Measurements from ENCODE around the gene PSENEN.

PSENEN gene

DNA sequence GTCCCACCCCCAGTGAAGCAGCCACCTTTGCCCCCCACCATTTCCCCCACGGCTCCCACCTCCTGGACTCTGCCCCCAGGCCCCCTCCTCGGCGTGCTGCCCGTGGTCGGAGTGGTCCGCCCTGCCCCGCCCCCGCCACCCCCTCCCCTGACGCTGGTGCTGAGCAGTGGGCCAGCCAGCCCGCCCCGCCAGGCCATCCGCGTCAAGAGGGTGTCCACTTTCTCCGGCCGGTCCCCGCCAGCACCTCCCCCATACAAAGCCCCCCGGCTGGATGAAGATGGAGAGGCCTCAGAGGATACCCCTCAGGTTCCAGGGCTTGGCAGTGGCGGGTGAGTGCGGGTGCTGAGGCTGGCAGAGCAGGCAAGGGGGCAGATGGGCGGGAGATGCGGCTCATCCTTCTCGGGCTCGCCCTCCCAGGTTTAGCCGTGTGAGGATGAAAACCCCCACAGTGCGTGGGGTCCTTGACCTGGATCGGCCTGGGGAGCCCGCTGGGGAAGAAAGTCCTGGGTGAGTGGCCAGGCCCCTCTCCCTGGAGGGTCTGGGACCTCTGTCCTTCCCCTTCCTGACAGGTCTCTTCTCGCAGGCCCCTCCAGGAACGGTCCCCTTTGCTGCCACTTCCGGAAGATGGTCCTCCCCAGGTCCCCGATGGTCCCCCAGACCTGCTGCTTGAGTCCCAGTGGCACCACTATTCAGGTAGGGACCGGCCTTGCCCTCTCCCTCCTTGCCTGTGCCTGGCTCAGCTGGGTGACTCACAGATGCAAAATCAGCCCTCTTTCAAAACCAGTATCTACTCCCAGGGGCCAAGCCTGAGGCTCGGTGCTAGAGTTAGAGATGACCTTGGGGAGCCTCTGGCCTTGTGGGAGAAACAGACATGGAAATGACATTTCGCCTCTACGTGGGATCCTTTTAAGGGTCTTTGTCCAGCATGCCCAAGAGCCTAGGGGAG, 12.0 kb upstream of the PSENEN start:
- ATAC-seq (no peak), DNase-seq (no peak)

DNA sequence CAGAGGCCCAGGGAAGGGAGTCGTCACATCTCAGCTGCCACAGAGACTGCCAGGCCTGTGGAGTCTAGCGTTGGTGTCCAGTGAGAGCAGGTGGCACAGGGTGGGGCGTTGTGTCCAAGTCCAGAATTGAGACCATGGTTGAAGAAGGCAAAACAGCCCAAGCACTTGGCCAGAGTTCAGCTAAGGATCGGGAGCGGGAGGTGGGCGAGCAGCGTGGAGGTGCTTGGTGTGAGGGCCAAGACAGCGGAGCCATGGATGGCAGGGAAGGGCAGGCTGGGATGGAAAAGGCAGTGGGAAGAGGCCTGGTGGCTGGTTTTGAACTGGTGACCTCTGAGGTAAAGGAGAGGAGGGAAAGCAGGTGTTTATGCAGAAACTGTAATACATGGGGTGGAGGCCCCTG, 11.2 kb upstream of the PSENEN start:
- ATAC-seq (no peak), DNase-seq (no peak)

DNA sequence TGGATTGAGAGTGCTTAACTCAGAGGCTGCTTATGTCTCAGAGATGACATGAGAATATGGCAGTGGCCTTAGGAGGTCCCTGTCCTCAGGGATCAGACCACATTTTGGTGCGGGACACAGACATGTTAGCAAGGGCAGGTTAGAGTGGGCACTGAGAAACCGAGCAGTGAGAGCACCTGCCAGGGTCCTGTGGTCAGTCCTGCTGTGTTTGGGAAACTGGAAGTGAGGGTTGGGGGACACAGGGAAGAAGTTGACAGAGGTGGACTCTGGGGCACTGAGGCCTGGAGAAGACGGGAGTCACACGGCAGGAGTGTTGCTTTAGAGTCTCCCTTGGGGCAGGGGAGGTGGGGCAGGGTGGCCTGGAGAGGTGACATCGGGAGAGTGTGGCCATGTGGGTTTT, 10.6 kb upstream of the PSENEN start:
- DNase-seq = no peak
- no peak for ATAC-seq

DNA sequence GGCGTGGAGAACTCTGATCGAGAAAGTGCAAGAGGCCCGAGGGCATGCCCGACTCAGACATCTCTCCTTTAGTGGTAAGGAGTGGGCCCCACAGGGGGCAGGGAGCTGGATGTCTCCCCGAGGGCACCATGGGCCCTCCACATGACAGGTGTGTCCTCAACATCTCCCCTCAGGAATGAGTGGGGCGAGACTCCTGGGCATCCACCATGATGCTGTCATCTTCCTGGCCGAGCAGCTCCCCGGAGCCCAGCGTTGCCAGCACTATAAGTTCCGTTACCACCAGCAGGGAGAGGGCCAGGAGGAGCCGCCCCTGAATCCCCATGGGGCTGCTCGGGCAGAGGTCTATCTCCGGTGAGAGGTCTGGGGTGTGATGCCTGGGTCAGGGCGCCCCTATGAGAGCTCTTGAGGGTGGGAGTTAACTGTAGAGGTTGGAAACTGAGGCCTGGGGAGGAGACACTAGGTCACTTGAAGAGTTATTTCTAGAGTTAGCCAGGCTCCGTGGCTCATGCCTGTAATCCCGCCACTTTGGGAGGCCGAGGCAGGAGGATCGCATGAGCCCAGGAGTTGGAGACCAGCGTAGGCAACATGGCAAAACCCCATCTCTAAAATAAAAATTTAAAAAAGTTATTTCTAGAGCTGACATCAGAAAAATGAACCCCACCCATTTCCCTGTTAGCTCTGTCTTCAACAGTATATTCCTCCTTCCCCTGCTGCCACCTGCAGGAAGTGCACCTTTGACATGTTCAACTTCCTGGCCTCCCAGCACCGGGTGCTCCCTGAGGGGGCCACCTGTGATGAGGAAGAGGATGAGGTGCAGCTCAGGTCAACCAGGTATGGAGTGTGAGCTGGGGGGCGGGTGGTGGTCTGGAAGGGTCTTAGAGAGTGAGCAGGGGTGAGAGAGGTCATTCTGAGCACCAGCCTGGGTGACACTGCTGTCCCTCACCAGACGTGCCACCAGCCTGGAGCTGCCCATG, 8.3 kb upstream of the PSENEN start:
- ATAC-seq = no peak
- peak; percentile 39 for DNase-seq

DNA sequence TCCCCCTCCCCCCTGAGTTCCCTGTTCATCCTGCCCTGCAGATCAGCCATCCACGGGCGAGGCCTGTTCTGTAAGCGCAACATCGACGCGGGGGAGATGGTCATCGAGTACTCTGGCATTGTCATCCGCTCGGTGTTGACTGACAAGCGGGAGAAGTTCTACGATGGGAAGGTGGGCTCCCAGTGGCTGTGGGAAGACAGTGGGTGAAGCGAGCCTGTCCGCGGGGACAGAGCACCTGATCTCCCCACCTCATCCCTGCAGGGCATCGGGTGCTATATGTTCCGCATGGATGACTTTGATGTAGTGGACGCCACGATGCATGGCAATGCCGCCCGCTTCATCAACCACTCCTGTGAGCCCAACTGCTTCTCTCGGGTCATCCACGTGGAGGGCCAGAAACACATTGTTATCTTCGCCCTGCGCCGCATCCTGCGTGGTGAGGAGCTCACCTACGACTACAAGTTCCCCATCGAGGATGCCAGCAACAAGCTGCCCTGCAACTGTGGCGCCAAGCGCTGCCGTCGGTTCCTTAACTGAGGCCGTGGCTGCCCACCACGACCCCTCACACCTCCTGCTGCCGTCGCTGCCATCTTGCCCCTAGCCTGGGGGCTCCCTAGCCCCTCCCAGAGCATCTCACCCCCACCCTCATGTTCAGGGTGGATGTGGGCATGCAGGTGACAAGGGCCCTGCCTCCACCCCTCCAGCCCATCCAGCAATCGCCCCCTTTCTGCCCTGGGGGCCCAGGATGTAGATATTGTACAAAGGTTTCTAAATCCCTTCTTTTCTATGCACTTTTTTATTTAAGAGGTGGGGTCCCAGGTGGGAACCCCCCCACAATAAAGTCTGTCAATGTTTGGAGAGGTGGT, 7.2 kb upstream of the PSENEN start:
- DNase-seq (no peak), ATAC-seq (no peak)

DNA sequence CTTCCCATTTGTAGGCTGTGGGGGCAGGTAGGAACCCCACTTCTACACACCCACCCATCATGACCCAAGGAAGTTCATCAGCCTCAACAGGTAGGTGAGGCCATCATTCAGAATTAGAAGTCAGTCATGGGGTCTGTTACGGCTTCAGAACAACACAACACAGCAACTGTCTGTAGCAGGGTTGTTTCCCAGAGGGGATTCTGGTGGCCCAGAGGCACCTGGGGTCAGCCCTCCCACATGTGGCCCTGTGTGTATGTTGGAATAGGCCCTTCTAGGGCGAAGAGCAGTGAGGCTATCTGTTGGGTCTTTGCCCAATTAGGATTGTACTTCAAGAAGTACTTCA, 6.6 kb upstream of the PSENEN start:
- DNase-seq = no peak
- no peak for ATAC-seq

DNA sequence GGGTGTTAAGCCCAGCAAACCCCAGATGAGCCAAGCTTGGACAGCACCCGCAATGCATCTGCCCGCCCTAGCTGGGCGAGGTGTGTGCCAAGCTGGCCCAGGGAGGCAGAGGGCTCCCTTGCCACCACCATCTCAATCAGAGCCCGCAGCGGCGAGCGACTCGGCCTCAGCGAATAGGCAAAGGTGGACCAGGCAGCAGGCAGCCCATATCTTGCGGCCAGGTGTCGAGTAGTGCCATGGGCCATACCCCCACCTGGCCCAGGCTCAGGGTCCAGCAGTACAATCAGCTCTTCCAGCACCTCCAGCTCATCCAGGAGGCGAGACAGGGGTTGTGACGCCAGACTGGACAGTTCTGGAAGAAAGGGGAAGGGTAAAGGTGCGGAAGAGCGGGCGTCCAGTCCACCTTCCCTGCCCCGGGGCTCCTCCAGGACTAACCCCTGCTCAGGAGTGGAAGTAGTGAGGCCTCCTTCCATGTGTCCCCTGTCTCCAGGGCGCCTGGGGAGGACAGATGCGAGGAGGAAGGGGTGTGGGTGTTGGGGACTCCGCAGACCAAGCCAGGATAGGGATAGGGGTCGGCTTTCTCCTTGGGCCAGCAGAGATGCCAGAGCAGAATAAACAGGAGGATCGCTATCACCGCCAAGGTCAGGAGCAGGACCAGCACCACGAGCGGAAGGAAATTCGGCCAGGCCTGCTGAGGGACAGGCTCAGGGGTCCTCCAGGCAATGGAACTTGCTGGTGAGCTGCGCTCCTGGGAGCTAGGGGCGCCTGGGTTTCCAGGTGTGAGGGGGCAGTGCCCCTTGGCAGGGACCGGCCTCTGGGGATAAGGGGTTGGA, 6.0 kb upstream of the PSENEN start:
- DNase-seq = no peak
- ATAC-seq = no peak

DNA sequence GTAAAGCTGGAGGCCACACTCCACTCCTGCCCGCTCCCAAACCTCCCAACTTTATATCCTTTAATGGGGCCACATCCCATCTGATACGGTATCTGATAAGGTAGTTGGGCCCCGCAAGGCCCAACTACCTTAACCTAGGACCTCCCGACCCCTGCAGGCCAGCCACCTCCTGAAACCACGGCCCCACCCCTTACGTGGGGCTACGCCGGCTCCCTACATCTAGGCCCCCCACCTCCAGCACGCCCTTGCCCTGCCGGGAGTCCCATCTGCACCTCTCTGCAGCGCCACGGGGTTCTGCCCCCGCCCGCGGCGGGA, 5.4 kb upstream of the PSENEN start:
- DNase-seq (no peak), ATAC-seq (peak; percentile 10)

DNA sequence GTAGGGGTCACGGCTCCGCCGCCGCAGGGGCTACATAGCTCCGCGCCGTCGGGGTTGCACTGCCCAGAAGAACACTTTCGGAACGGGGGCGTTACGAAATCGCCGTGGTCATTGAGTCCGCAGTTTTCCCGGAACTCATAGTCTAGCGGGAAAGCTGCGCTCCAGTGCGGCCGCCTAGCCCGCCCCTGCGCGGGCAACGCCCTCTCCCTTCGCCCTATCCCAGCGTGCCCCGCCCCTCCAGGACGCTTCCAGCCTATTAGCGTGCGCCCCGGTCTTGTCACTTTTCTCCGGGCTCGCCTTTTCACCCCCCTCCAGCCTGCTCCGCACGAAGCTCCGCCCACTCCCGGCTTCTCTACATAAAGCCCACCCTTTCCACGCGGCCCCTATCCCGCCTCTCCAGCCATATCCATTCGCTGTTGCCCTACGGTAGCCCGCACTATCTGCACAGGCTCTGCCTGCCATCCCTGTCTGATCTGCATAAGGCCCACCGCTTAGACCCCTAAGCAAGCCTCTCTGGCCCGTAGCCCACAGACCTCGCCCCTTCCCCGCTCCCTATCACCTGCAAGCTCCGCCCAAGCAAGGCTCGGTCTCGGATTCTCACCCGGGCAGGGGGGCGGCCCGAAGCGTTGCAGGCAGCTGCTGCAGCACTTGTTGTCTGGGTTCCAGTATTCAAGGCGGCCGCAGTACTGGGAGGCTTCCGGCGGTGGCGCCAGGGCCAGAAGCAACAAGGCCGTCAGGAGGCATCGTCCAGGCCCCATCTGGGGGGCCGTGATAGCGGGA, 4.8 kb upstream of the PSENEN start:
- DNase-seq (peak; percentile 98), ATAC-seq (peak; percentile 73)

DNA sequence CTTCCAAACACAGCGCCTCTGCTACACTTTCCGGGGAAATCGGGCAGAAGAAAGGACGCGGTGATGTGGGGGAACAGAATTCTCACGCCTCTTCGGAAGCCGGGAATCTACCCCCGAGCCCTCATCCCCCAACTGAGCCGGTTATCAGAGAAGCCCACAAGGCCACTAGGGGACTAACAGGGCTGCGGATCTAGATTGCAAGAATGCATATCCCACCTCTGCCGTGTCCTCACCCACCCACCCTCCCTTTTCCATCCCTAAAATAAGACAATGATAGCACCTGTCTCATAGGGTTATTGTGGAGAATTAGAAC, 4.3 kb upstream of the PSENEN start:
- no peak for DNase-seq
- ATAC-seq = no peak

DNA sequence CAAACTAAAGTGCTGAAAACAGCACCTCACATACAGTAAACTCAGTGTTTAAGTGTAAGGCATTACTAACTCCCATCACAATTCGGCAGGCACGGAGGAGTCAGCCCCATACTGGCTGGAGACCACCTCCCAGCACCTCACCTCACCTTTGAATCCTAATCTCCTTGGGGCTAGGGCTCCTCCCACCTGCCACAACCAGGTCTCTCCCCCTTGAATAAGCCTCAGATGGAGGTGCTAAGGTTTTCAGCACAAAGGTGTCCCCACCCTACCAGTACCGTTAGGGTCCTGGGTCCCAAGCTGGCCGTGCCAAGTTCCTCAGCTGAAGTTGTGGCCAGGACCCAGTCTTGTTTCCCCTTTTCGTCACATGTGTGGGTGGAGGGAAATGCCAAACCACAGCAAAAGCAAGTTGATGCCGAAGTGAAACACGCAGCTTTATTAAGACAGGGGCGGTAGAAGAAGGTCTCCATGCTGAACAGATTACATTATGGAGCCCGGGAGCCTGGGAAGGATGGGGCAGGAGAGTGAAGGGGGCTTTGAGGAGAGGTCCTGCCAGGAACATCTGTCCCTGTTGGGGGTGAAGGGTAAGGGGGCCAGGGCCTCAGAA, 3.2 kb upstream of the PSENEN start, which contains the start of gene IGFLR1:
TSS of gene IGFLR1 (minus strand) at position 332 of the 604 bp plus-strand sequence. CDS start 1,272 bp downstream, outside the sequence.
- ATAC-seq = peak; percentile 3
- peak; percentile 86 for DNase-seq

DNA sequence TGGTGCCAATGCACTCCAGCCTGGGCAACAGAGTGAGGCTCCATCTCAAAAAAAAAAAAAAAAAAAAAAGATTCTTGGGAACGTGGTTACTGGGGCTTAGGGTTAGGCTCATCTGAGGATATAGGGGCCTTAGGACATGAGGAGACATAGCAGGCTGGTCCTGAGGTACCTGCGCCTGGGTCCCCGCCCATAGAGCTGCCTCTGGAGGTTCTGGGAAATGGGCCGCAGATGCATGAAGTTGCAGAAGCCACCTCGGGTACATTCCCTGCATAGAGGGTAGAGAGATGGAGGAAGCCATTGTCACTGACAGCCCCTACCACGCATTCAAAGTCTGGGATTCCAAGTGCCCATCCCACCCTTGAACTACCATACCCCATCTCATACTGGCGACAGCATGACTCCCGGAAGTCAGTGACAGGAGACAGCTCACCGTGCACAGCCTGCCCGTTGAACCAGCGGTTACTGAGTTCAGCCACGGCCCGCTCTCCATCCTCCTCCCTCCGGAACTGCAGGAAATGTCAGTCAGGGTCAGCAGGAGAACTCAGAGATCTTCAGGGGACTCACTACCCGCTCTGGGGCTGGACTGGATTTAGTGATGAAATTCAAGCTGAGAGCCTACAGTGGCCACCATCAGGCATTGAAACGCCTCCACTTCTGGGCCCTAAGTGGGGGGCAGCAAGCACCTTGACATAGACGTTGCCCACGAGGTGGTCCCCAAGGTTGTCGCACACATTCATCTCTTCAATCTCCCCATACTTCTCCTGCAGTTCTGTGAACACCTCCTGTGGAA, 1.6 kb upstream of the PSENEN start:
- DNase-seq (peak; percentile 26), ATAC-seq (no peak)

DNA sequence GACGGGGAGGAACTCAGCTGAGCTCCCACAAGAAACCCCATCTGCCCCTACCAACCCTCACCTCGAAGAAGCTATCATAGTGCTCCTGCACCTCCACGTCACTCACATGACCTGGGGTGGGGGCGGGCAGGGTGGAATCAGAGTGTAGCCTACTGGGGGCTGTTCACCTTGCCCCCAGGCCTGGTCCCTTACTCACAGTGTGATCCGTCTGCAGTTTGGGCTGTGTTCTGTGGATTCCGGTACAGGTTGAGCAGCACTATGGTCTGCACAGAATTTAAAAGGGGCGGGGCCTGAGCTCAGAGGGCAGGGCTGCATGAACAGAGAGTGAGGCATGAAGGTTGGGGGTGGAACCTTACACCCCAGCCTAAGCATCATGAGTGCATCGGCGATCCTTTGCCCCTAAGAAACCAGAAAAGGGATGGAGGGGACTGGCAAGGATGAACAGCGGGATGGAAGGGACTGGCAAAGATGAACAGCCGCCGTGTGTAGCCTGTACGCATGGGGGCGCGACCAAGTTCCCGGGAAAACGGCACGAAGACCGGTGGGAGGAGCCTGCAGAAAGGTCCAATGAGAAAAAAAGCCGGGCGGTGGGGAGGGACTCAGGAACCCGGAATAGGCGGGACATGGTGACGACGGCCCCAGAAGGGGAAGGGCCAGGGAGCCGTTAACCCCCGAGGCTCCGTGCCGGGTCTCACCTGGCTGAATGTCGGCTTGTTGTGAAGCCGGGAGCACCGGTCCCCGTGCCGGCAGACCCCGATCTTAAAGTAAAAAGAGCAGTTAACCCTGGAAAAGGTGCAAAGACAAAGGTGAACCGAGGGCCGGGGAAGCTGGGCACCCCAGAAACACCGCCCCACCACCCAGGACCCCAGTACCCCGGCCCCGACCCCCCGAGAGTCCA, 772 bp upstream of the PSENEN start:
- peak; percentile 93 for DNase-seq
- peak; percentile 53 for ATAC-seq

DNA sequence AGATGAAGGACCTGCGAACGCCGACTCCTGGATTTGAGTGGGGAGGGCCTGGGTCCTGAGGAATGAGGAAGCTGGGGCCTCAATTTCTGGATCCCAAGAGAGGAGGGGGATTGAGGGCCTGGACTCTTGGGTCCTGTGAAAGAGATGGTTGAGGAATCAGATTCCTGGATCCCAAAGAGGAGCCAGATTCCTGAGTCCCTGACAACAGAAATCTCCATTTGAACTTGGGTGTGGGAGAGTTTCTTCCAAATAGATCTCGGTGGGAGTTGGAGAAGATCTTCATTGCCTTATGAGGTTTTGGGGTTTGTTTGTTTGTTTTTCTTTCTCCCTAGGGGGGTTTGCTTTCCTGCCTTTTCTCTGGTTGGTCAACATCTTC, 624 bp downstream of the PSENEN start:
- ATAC-seq (no peak), DNase-seq (no peak)

DNA sequence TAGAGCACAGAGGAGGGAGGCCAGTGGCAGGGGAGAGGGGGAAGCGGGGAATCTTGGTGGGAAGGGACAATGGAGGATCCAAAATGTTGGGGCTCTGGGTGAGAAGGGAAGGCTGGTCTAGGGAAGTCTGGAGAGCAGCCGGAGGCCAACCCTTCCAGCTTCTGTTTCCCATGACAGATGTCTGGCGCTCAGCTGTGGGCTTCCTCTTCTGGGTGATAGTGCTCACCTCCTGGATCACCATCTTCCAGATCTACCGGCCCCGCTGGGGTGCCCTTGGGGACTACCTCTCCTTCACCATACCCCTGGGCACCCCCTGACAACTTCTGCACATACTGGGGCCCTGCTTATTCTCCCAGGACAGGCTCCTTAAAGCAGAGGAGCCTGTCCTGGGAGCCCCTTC, 1.1 kb downstream of the PSENEN start:
- ATAC-seq (no peak), DNase-seq (no peak)

DNA sequence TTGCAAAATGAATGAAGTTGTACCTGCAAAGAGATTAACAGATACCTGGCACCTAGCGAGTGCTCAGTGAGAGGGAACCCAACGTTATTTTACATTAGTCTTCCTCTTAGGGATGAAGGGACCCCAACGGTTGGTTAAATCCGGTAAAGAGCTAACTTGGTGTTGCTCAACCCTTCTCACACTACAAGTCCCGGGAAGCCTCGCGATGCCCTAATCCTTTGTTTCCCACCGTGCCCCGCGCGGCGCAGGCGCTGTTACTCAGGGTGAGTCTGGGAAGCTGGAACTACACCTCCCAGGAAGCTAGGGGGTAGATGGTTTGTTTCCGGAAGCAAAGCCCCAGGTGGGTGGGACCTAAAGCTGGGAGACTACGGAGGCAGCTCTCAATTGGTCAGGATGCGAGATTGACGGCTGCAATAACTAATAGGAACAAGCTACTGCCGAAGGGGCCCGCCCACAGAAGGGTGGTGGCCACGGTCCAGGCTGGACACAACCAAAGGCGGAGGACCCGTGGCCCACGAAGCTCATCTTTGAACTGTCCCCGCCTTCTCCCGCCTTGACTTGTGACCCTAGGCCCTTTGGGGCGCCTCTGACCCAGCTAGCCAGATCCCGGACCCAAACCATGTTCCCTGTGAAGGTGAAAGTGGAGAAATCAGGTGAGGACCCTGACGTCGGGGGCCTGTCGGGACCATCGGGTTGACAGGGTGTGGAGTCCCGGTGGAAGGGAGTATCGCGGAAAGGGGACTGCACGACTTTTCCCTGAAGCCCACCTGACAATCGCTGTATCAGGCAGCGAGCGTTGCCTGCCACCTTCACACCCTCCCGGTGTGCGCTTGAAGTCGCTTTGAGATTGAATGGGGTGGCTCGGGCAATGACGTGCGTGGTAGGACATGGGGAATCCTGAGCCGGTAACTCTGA, 2.9 kb downstream of the PSENEN start, which contains the start of gene LIN37:
TSS of gene LIN37 (plus strand) at position 471 of the 915 bp plus-strand sequence. CDS start at position 620, 149 bp downstream.
- peak; percentile 98 for DNase-seq
- peak; percentile 83 for ATAC-seq

DNA sequence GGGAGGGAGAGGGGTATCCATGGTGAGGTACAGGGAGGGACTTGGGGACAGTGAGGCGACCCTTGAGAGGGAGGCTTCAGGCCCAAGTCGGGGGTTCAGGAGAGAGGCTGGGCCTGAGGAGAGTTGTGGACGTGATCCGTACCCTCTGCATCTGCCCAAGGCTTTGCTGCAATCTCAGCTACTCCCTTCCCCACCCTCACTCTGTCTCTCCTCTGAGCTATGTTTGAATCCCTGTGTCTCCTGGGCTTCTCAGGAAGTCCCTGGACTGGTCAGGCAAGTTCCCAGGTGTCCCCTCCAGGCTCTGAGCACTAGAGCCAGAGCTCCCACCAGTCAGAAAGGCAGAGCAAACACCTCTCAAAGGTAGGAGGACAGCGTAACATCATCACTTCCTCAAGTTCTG, 4.7 kb downstream of the PSENEN start:
- DNase-seq = no peak
- ATAC-seq = no peak
